K562 (cell line): ENCODE data around the gene UFC1. TPM values are rescaled to one million over a fixed set of nuclear protein-coding genes. Genes with fewer than 3 reads are reported as not detected.

ENCODE experiments used
- C11orf30 ChIP-seq: fragments of 450-650 bp; IDR thresholded peaks from 2 replicates; pipeline ENCODE4 v1.6.1; 2016; ENCODE audit warnings: low read depth, mild to moderate bottlenecking
- E2F5 ChIP-seq: sonication (generic); formaldehyde crosslinking; IDR thresholded peaks from 2 replicates; pipeline ENCODE4 v1.8.0; 2022; ENCODE audit warnings: mild to moderate bottlenecking, missing genetic modification reagents
- FOXJ2 ChIP-seq: fragments of 200-800 bp; sonication (Bioruptor generic); IDR thresholded peaks from 2 replicates; pipeline ENCODE4 v1.6.1; 2016; ENCODE audit warnings: missing genetic modification characterization, missing compliant biosample characterization
- MGA ChIP-seq: fragments of 450-650 bp; IDR thresholded peaks from 2 replicates; pipeline ENCODE4 v1.6.1; 2016; ENCODE audit warnings: mild to moderate bottlenecking, moderate library complexity
- RERE ChIP-seq: sonication (generic); formaldehyde crosslinking; IDR thresholded peaks from 2 replicates; pipeline ENCODE4 v1.8.0; 2023; ENCODE audit warnings: missing genetic modification reagents, mild to moderate bottlenecking, borderline replicate concordance
- SIX5 ChIP-seq, 2 experiments: IDR thresholded peaks; 2 replicates each; pipeline ENCODE4 v1.6.1; 2011; ENCODE audit warnings: low read length in 2 of 2, borderline replicate concordance in 1 of 2, low read depth in 1 of 2, mild to moderate bottlenecking in 1 of 2, moderate library complexity in 1 of 2; ENCODE audit not compliant: insufficient read depth in 1 of 2
- SUPT5H ChIP-seq: fragments of 450-650 bp; IDR thresholded peaks from 2 replicates; pipeline ENCODE4 v1.6.1; 2016
- polyA plus RNA-seq, 8 experiments: library from polyadenylated mRNA; depleted of rRNA in 4 of 8; stranded (reverse) in 5 of 8; unstranded in 3 of 8; fragments of >200 nt; fragmentation: Nextera tagmentation in 2 of 8; fragmentation: Illumina TruSeq in 1 of 8; extraction: Ambion mirVana in 2 of 8; extraction: Trizol in 1 of 8; gene quantifications; 2 replicates each; pipeline versions ENCODE4 v1.2.1 to v1.2.3, GENCODE V29; 2011 to 2014; ENCODE audit warnings: inconsistent platforms in 1 of 8, missing spikeins in 1 of 8
- total RNA-seq, 7 experiments: library from RNA; depleted of rRNA in 6 of 7; stranded (reverse); fragments of >200 nt in 6 of 7; fragmentation: Illumina TruSeq in 2 of 7; extraction: Trizol in 2 of 7; gene quantifications; 2 replicates each; pipeline versions ENCODE4 v1.2.1 to v1.2.3, GENCODE V29; 2011 to 2021; ENCODE audit warnings: low replicate concordance in 1 of 7

UFC1 gene
- total and polyA plus RNA-seq, 9 of the 15 experiments (the other 6 are each of a cell fraction or from before 2014, with no cell fraction given) = 92.8 to 220 (median 161) TPM

GRCh38 chr1:161132410-161133219, 21.2 kb upstream of the UFC1 start, which contains the start of gene DEDD (continued):
- TF ChIP-seq RERE (CRISPR knock-in tag) = no peak
- no peak for TF ChIP-seq E2F5 (CRISPR knock-in tag)
- peak; percentile 51; the same call in 1 of the 2 replicates for TF ChIP-seq SUPT5H
- peak; percentile 66 to 75 for TF ChIP-seq SIX5 (IDR thresholded peaks at IDR 0.05; ENCODE audit: borderline replicate concordance in 1 of 2, insufficient read depth in 1 of 2, low read depth in 1 of 2, low read length in 2 of 2)
- no peak; the same call in 1 of the 2 replicates for TF ChIP-seq MGA
- TF ChIP-seq FOXJ2 = peak; percentile 60; the same call in 1 of the 2 replicates
- no peak for TF ChIP-seq C11orf30
